HG02763 (cell line): ENCODE data around the gene MYH6.
"Not testable (repeated sequence)": the region's sequence is repeated elsewhere in the genome, so short reads cannot be mapped to it uniquely, and the experiment has no call there.

Source experiments
- ATAC-seq: cut with Tn5 transposase; IDR thresholded peaks from one replicate; pipeline ENCODE4 v1.9.1; 2021; ENCODE audit warnings: mild to moderate bottlenecking, moderate library complexity; ENCODE audit not compliant: unreplicated experiment

Gene MYH6

GRCh38 chr14:23407516-23408306 is at the start of gene MYH6:
Gene MYH6, minus strand, starts transcription at chr14:23408273. Its CDS starts 1,050 bp downstream, at chr14:23407223.
- no peak for ATAC-seq

GRCh38 chr14:23456883-23457586 is 49.0 kb upstream of the MYH6 start:
- not testable (repeated sequence) for ATAC-seq

- ATAC-seq: no peak
Measured at GRCh38 chr14:23454445-23454856, 46.4 kb upstream of the MYH6 start.

- ATAC-seq: no peak
Measured at GRCh38 chr14:23452237-23452636, 44.2 kb upstream of the MYH6 start.

GRCh38 chr14:23450379-23450778 is 42.3 kb upstream of the MYH6 start:
- ATAC-seq: no peak

GRCh38 chr14:23449314-23449713 is 41.2 kb upstream of the MYH6 start:
- ATAC-seq: no peak

- no peak for ATAC-seq
Measured at GRCh38 chr14:23447361-23448350, 39.6 kb upstream of the MYH6 start.

- no peak for ATAC-seq
Measured at GRCh38 chr14:23446291-23446851, 38.3 kb upstream of the MYH6 start.

GRCh38 chr14:23445773-23446172 is 37.7 kb upstream of the MYH6 start:
- ATAC-seq: no peak

GRCh38 chr14:23444314-23444713 is 36.2 kb upstream of the MYH6 start:
- no peak for ATAC-seq

GRCh38 chr14:23443881-23444280 is 35.8 kb upstream of the MYH6 start:
- ATAC-seq: no peak

GRCh38 chr14:23443411-23443812 is 35.3 kb upstream of the MYH6 start:
- ATAC-seq: no peak

GRCh38 chr14:23442721-23443356 is 34.8 kb upstream of the MYH6 start:
- no peak for ATAC-seq

- no peak for ATAC-seq
Measured at GRCh38 chr14:23441076-23441475, 33.0 kb upstream of the MYH6 start.

- no peak for ATAC-seq
Measured at GRCh38 chr14:23439107-23439835, 31.2 kb upstream of the MYH6 start.

- ATAC-seq: no peak
Measured at GRCh38 chr14:23438101-23438971, 30.3 kb upstream of the MYH6 start.

- no peak for ATAC-seq
Measured at GRCh38 chr14:23437133-23438100, 29.3 kb upstream of the MYH6 start.
